Memory B cell (primary cell): ENCODE data around the gene NAMPT.

ENCODE experiments used
- ATAC-seq: fragments of 150-1000 bp; cut with Tn5 transposase; 2 replicates; pipeline ENCODE4 v1.10.0; 2021; ENCODE audit warnings: low read depth, mild to moderate bottlenecking, moderate library complexity
- DNase-seq, 2 donors: peaks; one replicate each; pipeline ENCODE4 v3.0.0; 2022; ENCODE audit warnings: low spot score in 2 of 2
- H3K27ac Mint-ChIP-seq: one replicate; pipeline ENCODE4 v1.8.0; 2022; ENCODE audit warnings: mild to moderate bottlenecking, moderate library complexity, mixed read lengths
- H3K27me3 Mint-ChIP-seq: one replicate; pipeline ENCODE4 v1.8.0; 2022; ENCODE audit warnings: mixed read lengths
- H3K36me3 Mint-ChIP-seq: one replicate; pipeline ENCODE4 v1.8.0; 2022; ENCODE audit warnings: mild to moderate bottlenecking, mixed read lengths
- H3K4me1 Mint-ChIP-seq: one replicate; pipeline ENCODE4 v1.8.0; 2022; ENCODE audit warnings: mixed read lengths
- H3K4me3 Mint-ChIP-seq: one replicate; pipeline ENCODE4 v1.8.0; 2022; ENCODE audit warnings: mild to moderate bottlenecking, moderate library complexity, mixed read lengths
- H3K9me3 Mint-ChIP-seq: one replicate; pipeline ENCODE4 v1.8.0; 2022; ENCODE audit warnings: mixed read lengths

The NAMPT gene

GRCh38 chr7:106248600-106248999, 36.2 kb downstream of the NAMPT start:
- Mint-ChIP-seq H3K4me3 (no peak overlapping the region), H3K27me3 (no peaks in the 10 kb centered on the region), H3K36me3 (peaks cover 29% of the 10 kb centered on the region), H3K27ac (no peak overlapping the region), H3K4me1 (no peaks in the 10 kb centered on the region), H3K9me3 (peaks cover 16% of the 10 kb centered on the region)
- no peak for ATAC-seq
- no peak for DNase-seq

DNA sequence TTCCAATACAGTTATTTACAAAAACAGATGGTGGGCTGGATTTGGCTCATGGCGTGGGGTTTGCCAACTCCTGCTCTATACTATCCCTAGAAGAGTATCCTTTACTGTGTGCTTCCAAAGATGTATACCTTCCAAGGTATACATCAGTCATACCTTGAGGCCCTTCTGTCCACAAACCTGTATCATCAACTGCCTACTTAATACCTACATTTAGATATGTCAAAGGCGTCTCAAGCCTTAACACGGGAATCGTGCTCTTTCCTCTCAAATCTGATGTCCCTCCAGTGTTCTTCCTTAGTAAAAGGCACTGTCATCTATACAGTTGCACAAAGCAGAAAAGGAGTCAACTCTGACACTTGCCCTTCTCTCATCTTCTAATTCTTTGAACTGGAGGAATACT, 36.9 kb downstream of the NAMPT start:
- Mint-ChIP-seq H3K36me3 (peaks cover 25% of the 10 kb centered on the region), H3K27me3 (no peaks in the 10 kb centered on the region), H3K4me3 (no peak overlapping the region), H3K27ac (no peak overlapping the region), H3K9me3 (peaks cover 16% of the 10 kb centered on the region), H3K4me1 (no peaks in the 10 kb centered on the region)
- DNase-seq (no peak), ATAC-seq (no peak)

DNA sequence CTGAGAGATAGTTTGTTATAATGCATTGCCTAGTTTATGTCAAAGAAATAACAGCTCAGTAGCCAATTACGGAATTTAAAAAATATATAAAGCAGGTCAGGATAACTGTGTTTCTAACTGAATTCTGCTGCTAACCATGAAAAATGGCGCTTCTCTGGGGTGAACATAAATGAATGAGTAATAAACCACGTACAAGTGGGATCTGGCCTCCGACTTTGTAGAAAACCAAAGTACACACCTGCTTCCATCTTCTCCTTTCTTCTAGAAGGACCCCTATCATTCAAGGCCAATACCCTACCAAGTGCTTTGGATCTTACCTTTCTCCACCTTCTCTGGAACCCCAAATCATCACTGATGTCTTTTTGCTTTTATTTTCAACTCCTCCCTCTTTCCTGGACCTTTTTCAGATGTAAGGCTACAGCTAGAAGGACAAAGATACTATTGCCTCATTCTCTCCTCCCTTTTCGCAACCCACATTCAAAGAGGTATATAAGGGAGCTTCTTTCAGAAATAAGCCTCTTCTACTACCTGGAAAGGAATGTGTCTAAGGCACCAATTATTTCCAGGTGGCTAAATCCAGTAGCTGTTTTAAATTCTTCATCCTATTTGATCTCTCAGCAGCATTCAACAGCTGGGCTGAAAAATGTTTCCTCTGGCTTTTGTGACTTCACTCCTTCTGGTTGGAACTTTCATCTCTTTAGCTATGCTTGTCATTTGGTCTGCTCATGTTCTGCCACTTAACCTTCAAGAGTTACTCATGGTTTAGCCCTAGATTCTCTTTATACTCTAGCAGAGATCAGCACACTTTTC, 37.7 kb downstream of the NAMPT start:
- Mint-ChIP-seq H3K27ac (no peak overlapping the region), H3K4me3 (no peak overlapping the region), H3K27me3 (no peaks in the 10 kb centered on the region), H3K36me3 (peaks cover 22% of the 10 kb centered on the region), H3K9me3 (peaks cover 16% of the 10 kb centered on the region), H3K4me1 (no peaks in the 10 kb centered on the region)
- ATAC-seq: no peak
- no peak for DNase-seq

DNA sequence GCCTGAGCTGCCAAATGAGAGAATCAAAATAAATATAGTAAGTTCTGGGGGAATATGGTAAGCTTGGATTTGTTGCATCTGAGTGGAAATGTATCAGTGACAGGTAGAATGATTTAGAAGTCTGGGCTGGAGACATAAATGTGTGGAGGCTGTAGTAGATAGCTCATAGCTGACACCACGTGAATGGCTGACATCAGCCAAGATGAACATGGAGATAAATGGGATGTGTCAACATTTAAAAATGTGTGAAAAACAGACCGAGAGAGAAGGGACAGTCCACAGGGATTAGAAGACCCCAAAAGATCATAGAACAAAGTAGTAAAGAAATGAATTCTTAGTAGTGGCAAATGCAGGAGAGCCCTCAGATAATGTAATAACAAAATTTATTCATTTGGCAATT, 40.9 kb downstream of the NAMPT start:
- ATAC-seq (no peak), DNase-seq (no peak)
- no peak overlapping the region for H3K27ac Mint-ChIP-seq

GRCh38 chr7:106239406-106239805, 45.4 kb downstream of the NAMPT start:
- no peak overlapping the region for H3K27ac Mint-ChIP-seq
- peaks cover 2% of the 10 kb centered on the region for H3K36me3 Mint-ChIP-seq
- no peaks in the 10 kb centered on the region for H3K4me1 Mint-ChIP-seq
- DNase-seq (no peak), ATAC-seq (no peak)
- no peaks in the 10 kb centered on the region for H3K27me3 Mint-ChIP-seq
- H3K9me3 Mint-ChIP-seq: peaks cover 5% of the 10 kb centered on the region
- no peak overlapping the region for H3K4me3 Mint-ChIP-seq

More for the DNA sequence above, 40.9 kb downstream of the NAMPT start:
- H3K9me3 Mint-ChIP-seq: peaks cover 16% of the 10 kb centered on the region
- H3K4me1 Mint-ChIP-seq: no peaks in the 10 kb centered on the region
- no peaks in the 10 kb centered on the region for H3K27me3 Mint-ChIP-seq
- H3K4me3 Mint-ChIP-seq: no peak overlapping the region
- peaks cover 15% of the 10 kb centered on the region for H3K36me3 Mint-ChIP-seq

DNA sequence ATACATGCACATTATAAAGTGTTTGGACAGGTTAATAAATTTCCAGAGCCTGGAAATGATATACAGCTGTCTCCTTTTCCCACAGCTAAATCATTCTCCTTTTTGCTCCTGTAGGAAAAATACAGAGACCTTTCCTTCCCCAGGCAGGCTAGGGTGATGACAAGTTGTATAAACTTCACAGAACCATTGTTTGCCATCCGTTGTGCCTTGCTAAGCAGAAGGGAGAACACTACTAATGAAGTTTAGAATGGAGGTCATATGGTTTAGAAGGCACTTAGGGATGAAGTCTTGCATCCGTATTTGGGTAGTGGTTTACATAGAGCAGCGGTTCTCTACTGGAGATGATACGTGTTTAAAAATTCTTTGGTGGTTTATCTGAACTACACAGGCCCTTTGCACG, 46.0 kb downstream of the NAMPT start:
- Mint-ChIP-seq H3K27ac (no peak overlapping the region), H3K4me1 (no peaks in the 10 kb centered on the region), H3K36me3 (peaks cover 2% of the 10 kb centered on the region), H3K4me3 (no peak overlapping the region), H3K9me3 (peaks cover under 1% of the 10 kb centered on the region), H3K27me3 (no peaks in the 10 kb centered on the region)
- no peak for ATAC-seq
- DNase-seq: no peak

- DNase-seq (no peak), ATAC-seq (no peak)
- Mint-ChIP-seq H3K4me1 (no peaks in the 10 kb centered on the region), H3K36me3 (no peaks in the 10 kb centered on the region), H3K27me3 (peaks cover 8% of the 10 kb centered on the region), H3K27ac (no peak overlapping the region), H3K9me3 (no peaks in the 10 kb centered on the region), H3K4me3 (no peak overlapping the region)
Measured at GRCh38 chr7:106236065-106236464, 48.7 kb downstream of the NAMPT start.

DNA sequence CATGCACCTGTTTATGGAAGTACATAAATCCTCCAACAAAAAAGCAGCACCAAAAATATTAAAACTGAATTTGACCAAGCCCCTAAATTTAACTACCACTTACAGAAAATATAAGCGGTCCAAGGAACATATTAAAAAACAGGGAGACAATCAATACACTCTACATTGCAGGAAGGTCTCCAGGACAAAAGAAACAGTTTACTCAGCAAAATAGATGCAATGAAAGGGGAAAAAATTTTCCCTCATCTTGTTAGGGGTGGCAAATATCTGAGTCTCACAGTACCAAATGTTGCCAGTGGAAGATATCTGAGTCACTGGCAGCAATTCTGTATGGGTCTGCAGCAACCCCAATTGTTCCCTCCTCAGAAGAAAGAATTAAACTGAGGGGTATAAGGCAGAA, 50.4 kb downstream of the NAMPT start:
- ATAC-seq: no peak
- DNase-seq: no peak
- H3K27ac Mint-ChIP-seq: no peak overlapping the region
- no peaks in the 10 kb centered on the region for H3K9me3 Mint-ChIP-seq
- H3K4me1 Mint-ChIP-seq: no peaks in the 10 kb centered on the region
- H3K4me3 Mint-ChIP-seq: no peak overlapping the region
- H3K27me3 Mint-ChIP-seq: peaks cover 11% of the 10 kb centered on the region
- no peaks in the 10 kb centered on the region for H3K36me3 Mint-ChIP-seq

DNA sequence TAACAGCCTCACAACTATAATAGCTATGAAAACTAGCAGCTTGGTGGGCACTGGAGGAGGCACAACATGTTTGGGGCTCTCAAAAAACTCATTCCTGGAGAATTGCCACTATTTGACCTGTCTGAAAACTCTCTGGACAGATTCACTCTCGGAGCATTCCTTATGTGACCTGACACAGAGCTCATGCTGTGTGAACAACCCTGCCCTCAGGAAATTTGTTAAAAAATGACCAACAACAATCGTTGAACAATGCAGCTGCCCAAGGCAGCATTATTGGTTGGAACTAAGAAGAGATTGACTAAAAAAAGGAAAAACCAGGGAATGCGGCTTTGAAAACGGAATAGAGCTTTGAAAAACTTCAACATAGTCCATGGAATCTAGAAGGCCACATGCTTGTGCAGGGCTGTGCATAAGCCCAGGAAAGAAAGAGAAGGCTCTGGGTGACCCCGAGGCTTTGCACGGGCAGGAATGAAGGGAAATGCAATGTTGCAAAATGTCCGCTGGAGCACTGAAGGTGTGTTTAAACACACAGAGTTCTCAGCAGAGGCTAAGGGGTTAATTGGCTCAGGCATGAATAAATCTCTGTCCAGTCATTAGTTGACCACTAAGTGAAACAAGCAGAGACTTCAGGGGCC, 52.8 kb downstream of the NAMPT start:
- no peaks in the 10 kb centered on the region for H3K4me1 Mint-ChIP-seq
- DNase-seq (no peak), ATAC-seq (no peak)
- H3K36me3 Mint-ChIP-seq: no peaks in the 10 kb centered on the region
- no peak overlapping the region for H3K4me3 Mint-ChIP-seq
- peaks cover 13% of the 10 kb centered on the region for H3K27me3 Mint-ChIP-seq
- H3K27ac Mint-ChIP-seq: no peak overlapping the region
- H3K9me3 Mint-ChIP-seq: no peaks in the 10 kb centered on the region

GRCh38 chr7:106225856-106226255, 58.9 kb downstream of the NAMPT start:
- Mint-ChIP-seq H3K4me3 (no peak overlapping the region), H3K9me3 (no peaks in the 10 kb centered on the region), H3K27ac (no peak overlapping the region), H3K36me3 (no peaks in the 10 kb centered on the region), H3K4me1 (no peaks in the 10 kb centered on the region), H3K27me3 (peaks cover 11% of the 10 kb centered on the region)
- DNase-seq (no peak), ATAC-seq (no peak)

GRCh38 chr7:106224797-106225196, 60.0 kb downstream of the NAMPT start:
- H3K36me3 Mint-ChIP-seq: no peaks in the 10 kb centered on the region
- no peaks in the 10 kb centered on the region for H3K4me1 Mint-ChIP-seq

DNA sequence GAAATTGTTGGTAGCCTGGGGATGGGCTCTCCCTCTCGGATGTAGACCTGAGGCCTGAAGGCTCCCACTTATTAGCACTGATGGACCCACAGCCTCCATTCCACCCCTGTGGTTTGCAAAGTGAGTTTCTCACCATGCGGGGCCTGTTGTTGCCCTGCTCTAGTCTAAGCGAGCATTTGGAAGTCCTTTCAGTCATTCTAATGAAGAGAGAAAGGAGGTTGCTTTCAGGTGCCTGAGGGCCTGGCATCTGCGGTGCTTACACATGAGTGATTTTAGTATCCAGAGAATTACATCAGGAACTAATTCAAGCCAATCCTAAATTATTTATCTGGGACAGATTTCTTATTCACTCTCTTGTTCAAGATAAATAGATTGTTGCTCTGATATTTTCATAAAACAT, 61.6 kb downstream of the NAMPT start:
- no peaks in the 10 kb centered on the region for H3K4me1 Mint-ChIP-seq
- no peak overlapping the region for H3K27ac Mint-ChIP-seq
- no peaks in the 10 kb centered on the region for H3K36me3 Mint-ChIP-seq
- DNase-seq: no peak
- no peak for ATAC-seq
- H3K4me3 Mint-ChIP-seq: no peak overlapping the region
- H3K27me3 Mint-ChIP-seq: peaks cover 9% of the 10 kb centered on the region
- H3K9me3 Mint-ChIP-seq: no peaks in the 10 kb centered on the region

More at GRCh38 chr7:106224797-106225196, 60.0 kb downstream of the NAMPT start:
- Mint-ChIP-seq H3K9me3 (no peaks in the 10 kb centered on the region), H3K4me3 (no peak overlapping the region), H3K27ac (no peak overlapping the region), H3K27me3 (peaks cover 8% of the 10 kb centered on the region)
- ATAC-seq (no peak), DNase-seq (no peak)

- Mint-ChIP-seq H3K27ac (no peak overlapping the region), H3K4me3 (no peak overlapping the region), H3K27me3 (peaks cover 10% of the 10 kb centered on the region), H3K9me3 (no peaks in the 10 kb centered on the region), H3K4me1 (no peaks in the 10 kb centered on the region), H3K36me3 (no peaks in the 10 kb centered on the region)
- DNase-seq (no peak), ATAC-seq (no peak)
Measured at GRCh38 chr7:106222545-106222944, 62.2 kb downstream of the NAMPT start.

GRCh38 chr7:106220307-106220706, 64.5 kb downstream of the NAMPT start:
- H3K27me3 Mint-ChIP-seq: peaks cover 13% of the 10 kb centered on the region
- no peaks in the 10 kb centered on the region for H3K36me3 Mint-ChIP-seq
- no peaks in the 10 kb centered on the region for H3K9me3 Mint-ChIP-seq
- ATAC-seq: no peak
- no peaks in the 10 kb centered on the region for H3K4me1 Mint-ChIP-seq
- H3K27ac Mint-ChIP-seq: no peak overlapping the region
- H3K4me3 Mint-ChIP-seq: no peak overlapping the region
- no peak for DNase-seq

GRCh38 chr7:106219170-106219569, 65.6 kb downstream of the NAMPT start:
- Mint-ChIP-seq H3K36me3 (no peaks in the 10 kb centered on the region), H3K27me3 (peaks cover 7% of the 10 kb centered on the region), H3K4me1 (no peaks in the 10 kb centered on the region), H3K27ac (no peak overlapping the region), H3K4me3 (no peak overlapping the region), H3K9me3 (no peaks in the 10 kb centered on the region)
- DNase-seq: no peak
- ATAC-seq: no peak
